HG02642 (cell line): Measurements from ENCODE around the gene CD244.
"Not testable (repeated sequence)": the region's sequence is repeated elsewhere in the genome, so short reads cannot be mapped to it uniquely, and the experiment has no call there.

Experiments
- ATAC-seq: cut with Tn5 transposase; IDR thresholded peaks from one replicate; pipeline ENCODE4 v1.9.1; 2021; ENCODE audit warnings: mild to moderate bottlenecking; ENCODE audit not compliant: unreplicated experiment, poor library complexity

The CD244 gene

GRCh38 chr1:160789702-160790611 is 72.7 kb downstream of the CD244 start:
- peak; percentile 83 for ATAC-seq

DNA sequence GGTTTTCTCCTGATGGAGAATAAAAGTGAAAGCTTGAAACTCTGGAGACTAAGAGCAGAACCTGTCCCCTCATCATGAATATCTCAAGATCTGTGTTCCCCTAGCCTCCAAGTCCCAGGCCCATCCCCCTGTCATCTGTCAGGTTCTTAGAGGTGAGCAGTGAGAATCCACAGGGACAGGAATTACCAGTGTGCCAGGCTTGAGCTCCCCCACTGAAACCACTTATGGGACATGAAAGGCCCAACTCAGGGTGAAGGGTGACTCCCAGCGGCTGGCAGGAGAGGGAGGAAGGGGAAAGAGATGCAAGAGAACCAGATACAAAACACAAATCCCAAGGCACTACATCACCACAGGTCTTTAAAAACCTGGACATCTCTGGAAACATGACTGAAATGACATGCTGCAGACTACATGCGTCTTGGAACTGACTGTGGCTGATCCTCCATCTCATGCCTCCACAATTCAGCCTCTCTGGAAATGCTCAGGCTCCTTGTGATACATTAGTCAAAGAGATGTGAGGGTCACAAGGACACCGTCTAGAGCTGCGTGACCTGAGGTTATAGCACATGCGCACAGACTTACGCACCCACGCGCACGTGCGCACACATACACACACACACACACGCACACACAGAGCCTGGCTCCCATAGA is 73.5 kb downstream of the CD244 start:
- peak; percentile 8 for ATAC-seq

- ATAC-seq = not testable (repeated sequence)
These were observed 79.5 kb downstream of the CD244 start for GRCh38 chr1:160782988-160783765.

GRCh38 chr1:160781914-160782689 is 80.6 kb downstream of the CD244 start:
- peak; percentile 83 for ATAC-seq

GRCh38 chr1:160781186-160781766 is 81.4 kb downstream of the CD244 start:
- no peak for ATAC-seq

GRCh38 chr1:160780398-160780755 is 82.3 kb downstream of the CD244 start:
- ATAC-seq = no peak
